A549 (cell line): ENCODE results near the gene DAB1.

ENCODE experiments used
- CTCF ChIP-seq: fragments of >200 bp; sonication (Bioruptor Twin); formaldehyde crosslinking; IDR thresholded peaks from 3 replicates; pipeline ENCODE4 v1.5.1; 2016
- NR3C1 ChIP-seq: fragments of >200 bp; sonication (Bioruptor Twin); formaldehyde crosslinking; IDR thresholded peaks from 3 replicates; pipeline ENCODE4 v1.6.1; 2017

GRCh38 chr1:57363643-57364042 lies 60.2 kb downstream of the DAB1 start:
- TF ChIP-seq CTCF (no peak), NR3C1 (no peak)
